H9 (cell line): ENCODE measurements around the gene TMEM80. TPM values are rescaled to one million over a fixed set of nuclear protein-coding genes. Genes with fewer than 3 reads are reported as not detected.

Experiments used
- DNase-seq: peaks from one replicate; pipeline ENCODE4 v3.0.0-alpha.2; 2017
- H2AFZ ChIP-seq: one replicate; pipeline ENCODE4 v1.6.1; 2013; ENCODE audit warnings: mild to moderate bottlenecking, low read length, control low read depth, moderate library complexity
- H2AK5ac ChIP-seq: 2 replicates; pipeline ENCODE4 v1.6.1; 2013; ENCODE audit warnings: low read length, control low read depth, mixed read lengths; ENCODE audit not compliant: insufficient read length
- H2BK120ac ChIP-seq: one replicate; pipeline ENCODE4 v1.6.1; 2013; ENCODE audit warnings: low read depth, mild to moderate bottlenecking, low read length, control low read depth, inconsistent platforms; ENCODE audit not compliant: poor library complexity, severe bottlenecking
- H2BK12ac ChIP-seq: 2 replicates; pipeline ENCODE4 v1.6.1; 2013; ENCODE audit warnings: low read length, control low read depth, mixed read lengths, low read depth; ENCODE audit not compliant: insufficient read length
- H2BK15ac ChIP-seq: 2 replicates; pipeline ENCODE4 v1.6.1; 2013; ENCODE audit warnings: low read depth, low read length, control low read depth
- H2BK20ac ChIP-seq: one replicate; pipeline ENCODE4 v1.6.1; 2013; ENCODE audit warnings: low read depth, mild to moderate bottlenecking, low read length, control low read depth, inconsistent platforms; ENCODE audit not compliant: poor library complexity, severe bottlenecking
- H2BK5ac ChIP-seq: 2 replicates; pipeline ENCODE4 v1.6.1; 2013; ENCODE audit warnings: low read length, control low read depth, mixed read lengths; ENCODE audit not compliant: insufficient read length
- H3K14ac ChIP-seq: 2 replicates; pipeline ENCODE4 v1.6.1; 2013; ENCODE audit warnings: low read length, control low read depth; ENCODE audit not compliant: insufficient read depth
- H3K18ac ChIP-seq: 2 replicates; pipeline ENCODE4 v1.6.1; 2013; ENCODE audit warnings: low read depth, mild to moderate bottlenecking, mixed read lengths, low read length, control low read depth; ENCODE audit not compliant: insufficient read length
- H3K23ac ChIP-seq: 2 replicates; pipeline ENCODE4 v1.6.1; 2013; ENCODE audit warnings: low read length, control low read depth, mixed read lengths, low read depth; ENCODE audit not compliant: insufficient read length
- H3K23me2 ChIP-seq: 2 replicates; pipeline ENCODE4 v1.6.1; 2013; ENCODE audit warnings: low read depth, mild to moderate bottlenecking, mixed read lengths, low read length, control low read depth; ENCODE audit not compliant: insufficient read length, poor library complexity, severe bottlenecking
- H3K27ac ChIP-seq: 2 replicates; pipeline ENCODE4 v1.5.1; 2013; ENCODE audit warnings: low read length, control low read depth, mixed read lengths, low read depth; ENCODE audit not compliant: insufficient read length
- H3K27me3 ChIP-seq: 2 replicates; pipeline ENCODE4 v1.6.1; 2013; ENCODE audit warnings: low read length, control low read depth, inconsistent platforms; ENCODE audit not compliant: insufficient read depth
- H3K4ac ChIP-seq: 2 replicates; pipeline ENCODE4 v1.6.1; 2013; ENCODE audit warnings: low read depth, mild to moderate bottlenecking, control low read depth, inconsistent platforms, low read length, moderate library complexity
- H3K4me1 ChIP-seq: 2 replicates; pipeline ENCODE4 v1.6.1; 2013; ENCODE audit warnings: low read length, control low read depth, inconsistent platforms; ENCODE audit not compliant: insufficient read depth
- H3K4me2 ChIP-seq: 2 replicates; pipeline ENCODE4 v1.6.1; 2013; ENCODE audit warnings: low read length, control low read depth, mixed read lengths; ENCODE audit not compliant: insufficient read length, insufficient read depth
- H3K56ac ChIP-seq: 2 replicates; pipeline ENCODE4 v1.6.1; 2013; ENCODE audit warnings: low read depth, mild to moderate bottlenecking, mixed read lengths, low read length, control low read depth; ENCODE audit not compliant: insufficient read length
- H3K79me1 ChIP-seq: 2 replicates; pipeline ENCODE4 v1.6.1; 2013; ENCODE audit warnings: low read depth, mild to moderate bottlenecking, moderate library complexity, low read length, control low read depth, inconsistent platforms; ENCODE audit not compliant: insufficient read depth, poor library complexity, severe bottlenecking
- H3K79me2 ChIP-seq: 2 replicates; pipeline ENCODE4 v1.6.1; 2013; ENCODE audit warnings: low read length, control low read depth, inconsistent platforms; ENCODE audit not compliant: insufficient read depth
- H3K9ac ChIP-seq: 2 replicates; pipeline ENCODE4 v1.6.1; 2013; ENCODE audit warnings: low read length, control low read depth, mixed read lengths; ENCODE audit not compliant: insufficient read length; ENCODE audit errors: extremely low read depth
- H3K9me3 ChIP-seq: one replicate; pipeline ENCODE4 v1.6.1; 2013; ENCODE audit warnings: low read depth, low read length, inconsistent platforms; ENCODE audit not compliant: control insufficient read depth
- H3T11ph ChIP-seq: one replicate; pipeline ENCODE4 v1.6.1; 2013; ENCODE audit warnings: mild to moderate bottlenecking, low read length, control low read depth, inconsistent platforms
- H4K20me1 ChIP-seq: one replicate; pipeline ENCODE4 v1.6.1; 2013; ENCODE audit not compliant: control insufficient read depth, insufficient read length, insufficient read depth
- H4K5ac ChIP-seq: 2 replicates; pipeline ENCODE4 v1.6.1; 2013; ENCODE audit warnings: low read depth, mild to moderate bottlenecking, mixed read lengths, low read length, control low read depth; ENCODE audit not compliant: insufficient read length
- H4K8ac ChIP-seq: replicated peaks from 2 replicates; pipeline ENCODE4 v1.6.1; 2013; ENCODE audit warnings: low read length, control low read depth, mixed read lengths, low read depth; ENCODE audit not compliant: insufficient read length
- H4K91ac ChIP-seq: 2 replicates; pipeline ENCODE4 v1.6.1; 2013; ENCODE audit warnings: low read depth, mild to moderate bottlenecking, moderate library complexity, mixed read lengths, low read length, control low read depth; ENCODE audit not compliant: insufficient read length
- H3K27ac Mint-ChIP-seq, 3 experiments: 2 replicates in 2 of 3; 3 replicates in 1 of 3; pipeline ENCODE4 v1.8.0; 2020 to 2021; ENCODE audit warnings: mixed read lengths in 3 of 3, mild to moderate bottlenecking in 1 of 3, moderate library complexity in 1 of 3
- H3K27me3 Mint-ChIP-seq: 2 replicates; pipeline ENCODE4 v1.8.0; 2021; ENCODE audit warnings: low read depth, mild to moderate bottlenecking, moderate library complexity, mixed read lengths
- H3K36me3 Mint-ChIP-seq, 3 experiments: 2 replicates in 2 of 3; 3 replicates in 1 of 3; pipeline ENCODE4 v1.8.0; 2020 to 2021; ENCODE audit warnings: low read depth in 3 of 3, mixed read lengths in 3 of 3; ENCODE audit not compliant: insufficient read depth in 1 of 3
- H3K4me1 Mint-ChIP-seq, 2 experiments: 2 replicates each; pipeline ENCODE4 v1.8.0; 2020; ENCODE audit warnings: mixed read lengths in 2 of 2
- H3K4me3 Mint-ChIP-seq, 2 experiments: 2 replicates in 1 of 2; 3 replicates in 1 of 2; pipeline ENCODE4 v1.8.0; 2020 to 2021; ENCODE audit warnings: mild to moderate bottlenecking in 2 of 2, mixed read lengths in 2 of 2, moderate library complexity in 1 of 2
- H3K9me3 Mint-ChIP-seq, 2 experiments: 2 replicates in 1 of 2; 3 replicates in 1 of 2; pipeline ENCODE4 v1.8.0; 2020; ENCODE audit warnings: mild to moderate bottlenecking in 2 of 2, mixed read lengths in 2 of 2, moderate library complexity in 1 of 2
- WGBS: extraction: QIAGEN DNeasy Blood & Tissue Kit; methylation state at CpG from one replicate; pipeline ENCODE4 v1.1.7; 2013; ENCODE audit warnings: missing lambda C conversion rate, low lambda C conversion rate, mixed read lengths; ENCODE audit not compliant: insufficient read length; ENCODE audit errors: extremely low coverage; 5-methylcytosine and 5-hydroxymethylcytosine counted together
- total RNA-seq: library from RNA; stranded (reverse); gene quantifications from 2 replicates; pipeline ENCODE4 v1.2.1, GENCODE V29; 2021
- TF ChIP-seq, protein P1 (sequence below): fragments of 200-600 bp; sonication (generic); conservative IDR thresholded peaks from 3 replicates; pipeline ENCODE4 v1.8.0; 2021; ENCODE audit warnings: antibody characterized with exemption, mild to moderate bottlenecking

TMEM80 gene
- total RNA-seq, 1 experiment from 2014 or later = 23.6 TPM

DNA sequence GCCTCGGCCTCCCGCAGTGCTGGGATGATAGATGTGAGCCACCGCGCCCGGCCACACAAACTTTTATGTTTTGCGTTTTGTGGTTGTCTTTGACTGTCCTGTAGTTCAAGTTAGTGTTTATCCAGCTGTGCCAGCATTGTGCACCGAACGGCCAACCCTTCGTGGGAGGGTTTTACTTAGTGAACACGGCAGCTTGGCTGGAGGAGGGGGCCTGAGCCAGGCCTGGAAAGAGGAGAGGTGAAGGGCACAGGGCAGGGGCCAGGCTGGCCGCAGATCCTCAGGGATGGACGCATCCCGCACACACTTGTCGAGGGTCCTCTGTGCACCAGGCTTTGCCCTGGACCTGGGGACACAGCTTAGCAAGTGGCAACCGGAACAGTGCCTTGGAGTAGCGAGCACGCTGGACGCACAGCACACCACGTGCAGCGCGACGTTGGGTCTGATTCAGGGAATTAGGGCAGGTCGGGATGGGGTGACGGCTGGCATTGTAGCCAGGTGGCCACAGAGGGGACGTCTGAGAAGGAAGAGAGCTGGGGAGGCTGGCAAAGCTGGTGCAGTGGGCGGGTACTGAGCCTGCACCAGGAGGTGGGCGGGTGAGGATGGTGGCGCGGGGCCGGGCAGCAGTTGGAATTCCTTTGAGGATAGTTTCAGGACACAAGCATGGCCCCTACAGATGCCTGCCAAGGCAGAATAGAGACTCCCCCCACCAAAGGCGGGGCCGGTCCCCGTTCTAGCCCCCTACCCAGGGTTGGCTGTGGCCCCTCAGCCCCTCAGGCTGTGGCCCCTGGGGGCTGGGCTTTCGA, 23.8 kb downstream of the TMEM80 start:
- H3K27ac Mint-ChIP-seq = no peak overlapping the region
- Histone ChIP-seq H3K56ac (no peak overlapping the region), H2BK20ac (no peak overlapping the region), H2BK120ac (no peak overlapping the region), H4K5ac (no peak overlapping the region), H2AK5ac (no peak overlapping the region), H2AFZ (no peak overlapping the region), H4K8ac (no peak overlapping the region), H3K4ac (no peak overlapping the region), H3K4me1 (no peaks in the 10 kb centered on the region), H4K91ac (no peak overlapping the region), H2BK5ac (no peak overlapping the region), H2BK15ac (no peak overlapping the region), H3K18ac (no peak overlapping the region), H3K27ac (no peak overlapping the region), H3K79me2 (no peaks in the 10 kb centered on the region), H4K20me1 (no peaks in the 10 kb centered on the region), H3K79me1 (no peaks in the 10 kb centered on the region), H3K9ac (no peak overlapping the region), H3K23ac (no peak overlapping the region), H3K4me2 (no peak overlapping the region), H3K23me2 (no peaks in the 10 kb centered on the region), H2BK12ac (no peak overlapping the region), H3K14ac (no peak overlapping the region), H3T11ph (no peak overlapping the region), H3K27me3 (no peaks in the 10 kb centered on the region), H3K9me3 (no peaks in the 10 kb centered on the region)
- no peak for DNase-seq
- TF ChIP-seq, protein P1, sequence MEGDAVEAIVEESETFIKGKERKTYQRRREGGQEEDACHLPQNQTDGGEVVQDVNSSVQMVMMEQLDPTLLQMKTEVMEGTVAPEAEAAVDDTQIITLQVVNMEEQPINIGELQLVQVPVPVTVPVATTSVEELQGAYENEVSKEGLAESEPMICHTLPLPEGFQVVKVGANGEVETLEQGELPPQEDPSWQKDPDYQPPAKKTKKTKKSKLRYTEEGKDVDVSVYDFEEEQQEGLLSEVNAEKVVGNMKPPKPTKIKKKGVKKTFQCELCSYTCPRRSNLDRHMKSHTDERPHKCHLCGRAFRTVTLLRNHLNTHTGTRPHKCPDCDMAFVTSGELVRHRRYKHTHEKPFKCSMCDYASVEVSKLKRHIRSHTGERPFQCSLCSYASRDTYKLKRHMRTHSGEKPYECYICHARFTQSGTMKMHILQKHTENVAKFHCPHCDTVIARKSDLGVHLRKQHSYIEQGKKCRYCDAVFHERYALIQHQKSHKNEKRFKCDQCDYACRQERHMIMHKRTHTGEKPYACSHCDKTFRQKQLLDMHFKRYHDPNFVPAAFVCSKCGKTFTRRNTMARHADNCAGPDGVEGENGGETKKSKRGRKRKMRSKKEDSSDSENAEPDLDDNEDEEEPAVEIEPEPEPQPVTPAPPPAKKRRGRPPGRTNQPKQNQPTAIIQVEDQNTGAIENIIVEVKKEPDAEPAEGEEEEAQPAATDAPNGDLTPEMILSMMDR = no peak
- no peaks in the 10 kb centered on the region for H3K27me3 Mint-ChIP-seq
- peak overlapping the region in 1 of 2 experiments; percentile 66; a peak in 3 of 5 replicates for H3K4me3 Mint-ChIP-seq
- peaks cover 9 to 12% of the 10 kb centered on the region in 2 experiments for H3K9me3 Mint-ChIP-seq
- peaks cover under 1 to 13% of the 10 kb centered on the region in 2 experiments; a peak in 3 of 4 replicates for H3K4me1 Mint-ChIP-seq
- peaks cover 5 to 18% (median 9%) of the 10 kb centered on the region in 3 experiments; a peak in 5 of 7 replicates for H3K36me3 Mint-ChIP-seq
- no CpG with 5 or more reads among the region's 34 CpGs for WGBS
